Dermis blood vessel endothelial cell (primary cell): ENCODE data around the gene SH3RF3. TPM values are rescaled to one million over a fixed set of nuclear protein-coding genes. Genes with fewer than 3 reads are reported as not detected.
"Not testable (repeated sequence)": the region's sequence is repeated elsewhere in the genome, so short reads cannot be mapped to it uniquely, and the experiment has no call there.

ENCODE experiments used
- DNase-seq: peaks from one replicate; pipeline ENCODE4 v3.0.0; 2010
- total RNA-seq: library from RNA; depleted of rRNA; stranded (reverse); fragments of >200 nt; gene quantifications from 2 replicates; pipeline ENCODE4 v1.2.3, GENCODE V29; 2014

SH3RF3 gene
- 7.7 and 13.5 TPM in 2 replicates for total RNA-seq

DNA sequence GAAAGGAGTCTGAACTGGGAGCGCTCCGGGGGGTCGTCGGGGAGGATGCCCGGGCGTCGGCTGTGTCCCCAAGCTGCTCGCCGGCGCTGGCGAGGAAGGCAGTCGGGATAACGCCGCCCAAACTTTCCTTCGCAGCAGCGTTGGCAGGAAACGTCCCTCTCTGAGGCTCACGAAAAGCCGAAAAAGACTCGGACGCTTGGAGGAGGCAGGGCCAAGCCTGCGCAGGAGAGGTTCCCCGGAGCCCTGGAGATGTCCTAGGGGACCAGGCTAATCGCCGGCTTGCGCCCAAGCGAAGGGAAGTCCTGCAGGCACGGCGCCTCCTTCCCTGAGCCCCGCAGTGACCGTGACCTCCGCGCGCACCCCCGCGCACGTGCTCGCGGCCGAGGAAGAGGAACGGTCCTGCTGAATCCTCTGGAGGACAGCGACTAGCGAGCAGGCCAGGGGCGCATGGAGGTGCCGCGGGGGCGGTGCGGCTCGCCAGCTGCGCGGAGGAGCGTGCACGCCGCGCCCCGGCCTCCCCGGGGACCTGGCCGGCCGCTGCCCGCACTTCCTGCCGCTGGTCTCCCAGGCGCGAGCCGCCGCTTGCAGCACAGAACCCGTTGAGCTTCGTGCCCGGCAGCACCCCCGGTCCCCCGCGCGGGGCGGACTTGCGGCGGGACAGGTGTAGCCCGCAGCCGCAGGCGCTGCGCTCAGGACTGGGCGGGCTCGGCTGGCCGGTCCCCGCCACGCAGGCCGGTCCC is at the start of gene SH3RF3:
SH3RF3 (plus strand) TSS at position 590 of the 740 bp plus-strand sequence.
- DNase-seq, result peak; percentile 58

DNA sequence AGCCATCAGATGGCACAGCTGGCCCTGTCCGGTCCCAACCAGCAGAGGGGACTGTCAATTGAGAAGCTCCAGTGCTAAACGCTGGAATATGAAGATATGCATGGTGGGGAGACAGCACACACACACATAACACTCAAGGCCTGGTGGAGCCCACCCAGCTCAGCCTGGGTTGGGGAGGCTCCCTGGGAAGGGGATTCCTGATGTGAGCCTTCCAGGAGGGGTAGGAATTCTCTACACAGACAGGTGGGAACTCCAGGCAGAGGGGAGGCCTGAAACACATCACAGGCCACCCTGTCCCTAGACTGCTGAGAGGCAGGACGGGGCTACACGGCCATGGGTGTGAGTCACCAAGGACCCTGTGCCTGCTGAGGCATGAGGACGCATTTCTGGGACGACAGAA is 49.4 kb upstream of the SH3RF3 start:
- DNase-seq, result no peak

DNA sequence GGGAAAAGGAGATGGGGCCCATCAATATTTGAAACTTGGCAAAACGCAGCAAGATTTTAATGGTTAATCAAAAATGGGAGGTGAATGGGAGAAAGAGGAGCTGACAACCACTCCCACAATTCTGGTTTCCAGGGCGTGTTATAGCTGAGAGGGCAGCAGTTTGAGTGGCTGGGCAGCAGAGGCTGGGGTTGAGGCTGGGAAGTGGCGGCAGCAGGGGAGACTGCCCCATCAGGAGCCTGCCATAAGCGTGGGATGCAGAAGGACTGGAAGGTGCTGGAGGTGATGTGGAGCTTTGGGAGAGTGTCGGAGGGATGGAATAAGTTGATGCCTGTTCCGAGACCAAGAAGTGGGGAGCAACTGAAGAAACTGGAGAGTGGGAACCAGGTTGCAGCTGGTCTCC is 48.9 kb upstream of the SH3RF3 start:
- DNase-seq, result no peak

DNA sequence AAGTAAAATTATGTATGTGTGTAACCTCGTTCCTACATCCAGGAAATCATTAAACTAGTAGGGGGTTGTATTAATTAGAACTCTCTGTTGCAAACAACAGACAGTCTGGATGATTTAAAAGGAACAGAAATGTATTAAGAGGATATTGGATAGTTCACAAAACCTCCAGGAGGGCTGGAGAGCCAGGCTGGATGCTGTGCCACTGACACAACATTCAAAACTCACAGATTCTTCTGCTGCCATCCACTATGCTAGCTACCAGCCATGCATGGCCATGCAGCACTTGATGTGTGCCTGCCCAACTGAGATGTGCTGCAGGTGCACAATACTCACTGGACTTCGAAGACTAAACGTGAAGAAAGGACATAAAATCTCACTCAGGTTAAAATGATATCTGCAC is 48.2 kb upstream of the SH3RF3 start:
- DNase-seq, result no peak

DNA sequence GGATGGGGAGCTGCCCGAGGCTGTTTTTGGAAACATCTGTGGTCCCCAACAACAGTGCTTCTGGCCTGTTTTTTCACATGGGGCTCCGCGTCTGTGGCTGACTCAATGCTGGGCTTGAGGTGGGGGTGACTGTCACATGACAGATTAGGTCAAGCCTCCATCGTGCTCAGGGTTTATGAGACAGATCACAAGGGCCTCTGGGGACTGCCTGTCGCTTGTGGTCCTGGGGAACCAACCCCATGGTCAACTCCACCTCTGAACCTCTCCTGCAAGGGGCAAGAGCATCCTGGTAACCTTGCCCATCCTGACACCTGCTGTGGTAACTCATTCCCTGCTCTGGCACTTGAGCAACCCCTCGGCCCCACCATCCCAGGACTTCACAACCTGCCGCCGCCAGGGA is 47.6 kb upstream of the SH3RF3 start:
- DNase-seq, result no peak

DNA sequence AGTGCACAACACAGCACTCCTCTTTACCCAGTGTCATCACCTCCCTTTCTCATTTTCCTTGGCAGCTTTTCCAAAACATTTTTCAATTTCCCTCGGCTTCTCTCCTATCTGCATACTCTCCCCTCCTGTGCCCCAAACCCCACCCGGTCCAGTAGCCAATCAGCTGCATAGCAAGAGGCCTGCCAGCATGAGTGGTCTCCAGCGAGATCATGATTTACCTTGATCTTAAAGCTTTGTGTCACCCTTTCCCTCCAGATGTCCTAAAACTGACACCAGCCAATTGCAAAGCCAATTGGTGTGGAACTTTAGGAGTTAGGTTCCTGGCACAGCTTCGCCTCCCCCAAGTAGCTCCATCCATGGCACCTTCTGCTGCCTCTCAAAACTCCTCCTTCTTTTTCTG is 45.2 kb upstream of the SH3RF3 start:
- no peak for DNase-seq

DNA sequence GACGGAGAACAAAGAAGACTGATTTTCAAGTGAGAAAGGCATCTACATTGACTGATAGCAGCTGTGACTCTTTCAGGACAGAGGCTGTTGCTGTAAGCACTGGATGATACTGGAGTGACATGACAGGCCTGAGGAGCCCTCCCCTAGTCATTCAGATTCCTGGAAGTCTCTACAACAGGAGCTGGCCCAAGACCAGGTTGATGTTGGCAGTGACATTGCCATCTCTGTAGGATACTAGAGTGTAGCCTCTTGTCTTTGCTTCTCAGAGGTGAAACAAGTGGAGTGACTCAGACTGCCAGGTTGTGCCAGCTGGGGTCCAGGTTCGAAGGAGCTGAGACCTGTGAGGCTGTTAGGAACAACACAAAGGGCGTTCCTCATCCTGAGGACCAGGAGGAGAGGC is 44.7 kb upstream of the SH3RF3 start:
- no peak for DNase-seq

DNA sequence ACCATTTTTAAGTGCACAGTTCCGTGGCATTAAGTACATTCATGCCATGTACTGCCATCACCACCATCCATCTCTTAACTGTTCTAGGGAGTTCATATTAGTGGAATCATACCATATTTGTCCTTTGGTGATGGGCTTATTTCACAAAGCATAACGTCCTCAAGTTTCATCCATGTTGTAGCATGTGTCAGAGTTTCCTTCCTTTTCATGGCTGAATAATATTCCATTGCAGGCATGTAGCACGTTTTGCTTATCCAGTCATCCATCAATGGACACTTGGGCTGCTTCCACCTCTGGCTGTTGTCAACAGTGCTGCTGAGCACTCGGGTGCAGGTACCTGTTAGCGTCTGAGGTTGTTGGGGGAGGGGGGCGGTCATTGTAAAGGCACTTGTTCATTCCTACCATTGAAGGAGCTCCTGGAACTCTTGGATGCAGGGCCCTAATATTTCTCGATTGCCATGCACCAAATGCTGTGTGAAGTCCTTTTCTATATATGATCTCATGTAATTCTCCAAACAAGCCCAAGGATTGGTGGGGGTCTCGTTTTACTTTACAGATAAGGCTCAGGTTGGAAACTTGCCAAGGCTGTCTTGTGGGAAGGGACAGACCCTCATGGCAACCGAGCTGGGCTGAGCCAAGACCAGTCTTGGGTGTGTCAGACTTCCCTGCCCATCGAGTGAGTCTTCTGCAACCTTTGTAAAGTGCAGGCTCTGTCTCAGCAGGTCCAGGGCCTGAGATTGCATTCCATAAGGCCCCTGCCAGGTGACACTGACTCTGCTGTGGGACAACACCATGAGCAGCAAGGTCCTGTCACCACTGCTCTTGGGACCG is 42.9 kb upstream of the SH3RF3 start:
- DNase-seq, result no peak

DNA sequence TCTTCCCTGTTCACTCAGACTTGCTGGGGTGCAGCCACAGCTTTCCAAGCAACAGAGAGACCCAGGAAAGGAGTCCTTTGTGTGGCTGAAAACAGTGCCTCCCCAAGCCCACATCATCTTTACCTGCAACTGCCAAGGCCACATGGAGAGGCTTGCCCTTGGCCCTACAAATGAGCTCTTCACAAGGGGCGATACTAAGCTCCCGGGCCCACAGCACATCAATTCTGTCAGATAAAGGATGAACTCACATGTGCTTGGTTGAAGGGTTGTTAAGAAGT is 42.3 kb upstream of the SH3RF3 start:
- DNase-seq, result no peak

DNA sequence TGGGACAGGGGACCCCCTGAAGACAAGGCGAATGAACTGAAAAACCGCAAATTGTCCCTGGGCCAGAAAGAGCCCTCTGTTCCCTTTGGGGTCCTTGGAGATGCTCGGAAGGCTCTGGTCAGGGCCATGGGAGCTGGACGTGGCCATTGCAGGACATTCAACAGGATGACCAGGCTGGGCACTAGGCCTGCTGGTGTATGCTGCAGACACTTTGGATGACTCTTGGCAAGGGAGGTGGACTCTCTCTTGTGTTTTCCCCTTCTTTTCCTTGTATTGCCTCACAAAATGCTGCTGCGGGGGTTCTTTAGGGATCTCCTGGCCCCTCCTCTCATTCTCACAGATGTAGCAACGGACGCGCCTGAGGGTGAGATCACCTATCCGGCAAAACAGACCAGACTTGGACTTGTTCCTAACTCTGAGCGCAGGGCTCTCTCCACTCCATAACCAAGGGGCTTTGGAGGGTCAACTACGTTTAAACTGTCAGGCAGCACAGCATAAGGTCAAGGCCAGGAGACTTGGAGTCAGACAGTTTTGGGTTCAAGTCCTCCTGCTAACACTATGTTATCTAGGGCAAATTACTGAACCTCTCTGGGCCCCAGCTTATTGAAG is 41.8 kb upstream of the SH3RF3 start:
- peak; percentile 88 for DNase-seq

DNA sequence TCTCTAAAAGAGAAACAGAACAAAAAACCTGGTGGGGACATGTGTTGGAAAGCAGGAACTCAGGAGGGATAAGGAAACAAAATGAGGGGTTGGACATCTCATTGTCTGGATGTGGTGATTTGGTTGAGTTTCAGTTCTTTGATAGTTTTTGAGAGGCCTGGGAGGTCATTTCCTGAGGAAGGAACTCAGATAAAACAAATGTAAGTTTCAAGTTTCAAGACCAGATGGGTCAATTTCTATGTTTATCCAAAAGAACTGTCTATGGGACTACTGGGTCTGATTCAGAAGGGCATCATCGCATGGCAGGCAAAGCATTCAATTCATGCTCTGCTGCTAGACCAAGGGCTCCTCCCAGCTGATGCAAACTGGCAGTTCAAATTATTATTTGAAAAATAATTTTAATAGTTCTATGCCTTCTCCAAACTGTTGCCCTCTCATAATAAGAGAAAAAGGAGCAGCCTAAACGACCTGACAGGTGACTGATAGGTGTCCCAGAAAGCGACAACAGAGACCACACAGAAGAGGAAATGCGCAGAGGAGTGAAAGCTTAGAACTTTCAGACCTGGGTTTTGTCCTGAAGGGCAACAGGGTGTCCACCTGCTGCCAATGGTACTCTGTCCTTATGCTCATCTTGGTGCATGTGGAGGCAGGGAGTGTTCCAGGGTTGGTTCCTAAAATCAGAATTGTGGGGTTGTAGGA is 39.3 kb upstream of the SH3RF3 start:
- peak; percentile 80 for DNase-seq

DNA sequence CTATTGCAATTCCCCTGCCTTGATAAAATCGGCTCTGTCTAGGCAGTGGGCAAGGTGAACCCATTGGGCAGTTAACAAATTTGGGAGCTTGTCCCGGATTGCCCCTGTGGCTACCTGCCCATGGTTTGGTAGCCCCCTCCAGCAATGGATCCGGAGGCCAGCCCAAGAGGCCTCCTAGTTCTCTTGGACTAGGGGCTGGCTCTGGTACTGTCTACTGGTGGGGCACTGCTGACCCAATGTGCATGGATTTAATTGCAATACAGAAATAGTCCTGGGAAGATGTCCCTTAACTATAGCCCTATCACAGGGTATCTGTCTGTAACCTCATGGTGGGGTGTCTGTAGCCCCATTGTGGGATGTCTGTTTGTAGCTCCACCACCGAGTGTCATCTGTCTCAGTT is 37.5 kb upstream of the SH3RF3 start:
- no peak for DNase-seq

DNA sequence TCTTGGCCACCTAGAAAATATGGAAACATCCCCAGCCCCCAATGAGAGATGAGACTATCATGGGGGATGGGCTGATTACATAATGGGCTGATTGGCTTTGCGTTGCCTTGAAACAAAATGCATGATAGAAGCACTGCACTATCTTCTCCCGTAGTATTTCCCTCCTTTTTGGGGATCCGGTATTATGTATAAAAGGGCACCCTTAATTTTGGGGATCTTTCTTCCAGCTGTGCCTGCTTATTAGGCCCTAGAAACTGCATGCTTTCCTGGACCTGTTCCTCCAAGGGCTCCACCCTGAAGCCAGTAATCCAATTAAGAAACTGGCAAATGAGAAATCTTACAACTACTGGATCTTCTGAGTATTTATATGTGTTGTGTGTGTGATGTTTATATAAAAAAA is 34.9 kb upstream of the SH3RF3 start:
- DNase-seq, result no peak

DNA sequence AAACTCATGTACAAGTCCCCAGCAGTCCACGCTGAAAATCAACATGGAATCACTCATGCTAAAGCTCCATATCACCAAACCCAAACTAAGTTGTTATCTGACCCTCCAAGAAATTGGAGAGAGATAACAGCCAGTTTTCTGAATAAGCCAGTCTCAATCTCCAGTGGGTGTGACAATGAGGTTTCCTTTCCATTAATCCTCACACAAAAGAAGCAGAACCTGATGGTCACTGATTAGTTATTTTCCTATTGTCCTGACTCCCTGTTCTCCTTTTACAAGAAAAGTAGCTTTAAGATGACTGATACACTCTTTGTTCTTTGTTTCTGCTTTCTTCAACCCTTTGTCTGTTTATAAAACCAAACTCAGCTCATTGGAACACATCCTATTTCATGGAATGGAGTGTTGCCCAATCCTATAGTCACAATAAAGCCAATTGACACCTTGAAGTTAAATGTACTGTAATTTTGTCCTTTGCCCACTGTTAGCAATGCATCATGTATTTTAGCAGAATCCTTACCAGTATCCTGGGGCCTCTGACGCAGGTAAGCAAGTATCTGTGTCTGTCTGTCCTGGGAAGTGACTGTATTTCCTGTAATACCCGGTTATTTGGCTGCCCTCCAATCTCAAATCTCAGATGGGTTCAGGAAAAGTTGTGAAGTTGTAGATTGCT is 30.6 kb upstream of the SH3RF3 start:
- DNase-seq, result peak; percentile 90

DNA sequence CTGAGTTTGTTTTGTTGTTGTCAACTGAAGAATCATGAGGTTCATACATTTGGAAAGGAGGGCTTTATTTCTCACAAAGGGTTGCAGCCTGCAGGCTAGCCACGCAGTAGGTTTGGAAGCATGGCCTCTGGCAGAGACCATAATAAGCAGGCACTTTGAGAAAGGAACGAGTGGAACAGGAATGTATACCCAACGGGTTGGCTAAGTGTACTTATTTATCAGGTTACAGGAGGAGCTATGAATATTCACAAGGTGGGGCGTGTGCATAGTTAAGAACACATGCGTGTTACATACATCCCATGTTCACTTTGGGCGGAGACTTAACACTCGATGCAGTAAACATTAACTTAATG is 30.1 kb upstream of the SH3RF3 start:
- no peak for DNase-seq

DNA sequence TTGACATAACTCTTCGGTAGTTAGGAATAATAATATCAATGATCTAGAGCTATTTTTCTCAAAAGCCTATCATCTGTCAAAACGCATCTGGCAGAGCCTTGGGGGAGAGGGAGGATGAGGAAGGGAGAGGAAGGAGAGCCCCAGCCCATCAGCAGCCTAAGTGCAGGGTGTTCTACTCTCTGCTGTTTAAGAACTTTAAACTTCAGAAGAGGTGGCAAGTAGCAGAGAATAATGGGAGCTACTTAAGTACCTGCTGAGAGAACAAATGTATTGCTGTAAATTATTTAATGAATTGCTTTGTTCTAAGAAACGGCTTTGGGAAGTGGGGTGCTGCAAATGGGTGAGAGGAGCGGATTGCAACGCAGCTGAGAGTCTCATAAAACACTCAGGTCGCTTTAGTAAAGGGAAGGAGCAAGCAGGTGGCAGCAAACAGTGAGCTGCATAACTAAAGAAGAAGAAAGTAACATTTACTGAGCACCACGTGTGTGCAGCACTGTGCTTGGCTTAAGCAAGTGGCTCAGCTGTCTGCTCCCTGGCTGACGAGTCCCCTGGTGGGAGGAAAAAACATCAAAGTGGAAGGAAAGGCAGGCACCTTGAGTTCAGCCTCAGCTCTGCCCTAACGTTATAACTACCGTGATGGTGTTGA is 26.3 kb upstream of the SH3RF3 start:
- peak; percentile 36 for DNase-seq

DNA sequence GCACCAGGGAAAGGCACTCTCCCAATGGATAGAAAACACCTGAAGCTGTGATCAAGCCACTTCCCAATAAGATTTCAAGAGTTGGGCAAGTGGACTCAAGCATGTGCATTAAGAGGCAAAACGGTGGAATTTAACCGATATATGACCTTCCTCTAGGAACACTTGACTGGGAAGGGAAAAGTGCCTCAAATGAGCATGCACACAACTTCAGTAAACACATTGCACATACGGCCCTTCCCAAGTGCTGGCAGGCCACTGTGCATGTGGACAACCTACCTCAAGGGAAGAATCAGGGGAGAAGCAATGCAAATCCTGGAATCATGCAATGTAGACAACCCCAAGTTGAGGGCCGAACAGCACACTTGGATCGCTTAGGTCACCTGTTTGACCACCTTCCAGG is 23.9 kb upstream of the SH3RF3 start:
- DNase-seq, result no peak

DNA sequence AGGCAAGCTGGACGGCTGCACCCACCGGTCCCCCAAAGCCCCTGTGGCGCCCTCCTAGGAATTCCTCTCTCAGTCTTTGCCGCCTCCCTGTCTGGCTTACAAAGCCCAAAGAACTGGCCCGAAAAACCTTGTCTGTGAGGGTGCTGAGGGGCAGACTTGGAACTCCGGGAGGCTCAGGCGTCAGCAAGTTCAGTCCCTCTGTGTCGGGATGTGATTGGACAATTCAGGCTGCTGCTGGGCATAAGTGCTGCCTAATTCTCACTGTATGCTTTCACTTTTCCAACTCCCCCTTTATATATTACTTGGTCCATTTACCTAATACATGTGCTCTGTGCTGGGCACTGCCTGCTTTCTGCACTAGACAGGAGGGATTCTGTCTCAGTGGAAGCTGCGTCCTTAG is 20.3 kb upstream of the SH3RF3 start:
- no peak for DNase-seq

DNA sequence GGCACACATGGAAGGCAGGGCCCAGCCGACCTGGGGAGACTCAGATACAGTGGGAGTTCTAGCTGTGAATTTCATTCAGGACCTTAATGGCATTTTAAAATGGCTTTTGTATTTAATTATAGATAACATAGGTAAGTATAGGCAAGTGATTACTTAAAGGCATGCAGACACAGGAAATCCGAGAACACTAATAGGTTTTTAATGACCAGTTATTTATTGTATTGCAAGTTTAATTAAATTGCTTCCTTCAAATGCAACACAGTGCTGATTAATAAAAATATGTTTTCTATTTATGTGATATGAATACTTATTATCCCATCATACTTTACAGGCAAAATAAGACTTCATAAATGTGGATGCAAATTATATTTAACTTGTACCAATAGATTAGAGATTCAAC is 19.7 kb upstream of the SH3RF3 start:
- DNase-seq, result no peak

DNA sequence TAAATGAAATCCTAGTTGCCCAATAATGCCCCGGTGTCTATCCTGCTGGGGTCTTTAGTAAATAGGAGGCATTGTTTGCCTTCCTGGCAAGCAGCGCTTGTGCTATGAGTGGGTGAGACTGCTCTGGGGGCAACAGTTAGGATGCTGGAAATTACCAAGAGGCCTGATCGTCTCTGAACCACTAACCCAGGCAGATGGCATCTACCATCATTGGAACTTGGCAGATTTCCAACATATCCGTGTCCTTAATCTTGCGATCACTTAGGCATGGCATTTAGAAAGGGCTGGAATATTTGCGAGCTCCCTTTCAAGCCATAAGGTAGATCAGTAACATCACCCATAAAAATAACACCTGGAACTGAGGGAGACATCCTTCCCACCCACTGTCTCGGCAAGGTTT is 18.8 kb upstream of the SH3RF3 start:
- no peak for DNase-seq

DNA sequence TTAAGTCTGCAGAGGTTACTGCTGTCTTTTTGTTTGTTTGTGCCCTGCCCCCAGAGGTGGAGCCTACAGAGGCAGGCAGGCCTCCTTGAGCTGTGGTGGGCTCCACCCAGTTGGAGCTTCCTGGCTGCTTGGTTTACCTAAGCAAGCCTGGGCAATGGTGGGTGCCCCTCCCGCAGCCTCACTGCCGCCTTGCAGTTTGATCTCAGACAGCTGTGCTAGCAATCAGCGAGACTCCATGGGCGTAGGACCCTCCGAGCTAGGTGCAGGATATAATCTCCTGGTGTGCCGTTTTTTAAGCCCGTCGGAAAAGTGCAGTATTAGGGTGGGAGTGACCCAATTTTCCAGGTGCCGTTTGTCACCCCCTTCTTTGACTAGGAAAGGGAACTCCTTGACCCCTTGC is 11.8 kb upstream of the SH3RF3 start:
- DNase-seq, result not testable (repeated sequence)

DNA sequence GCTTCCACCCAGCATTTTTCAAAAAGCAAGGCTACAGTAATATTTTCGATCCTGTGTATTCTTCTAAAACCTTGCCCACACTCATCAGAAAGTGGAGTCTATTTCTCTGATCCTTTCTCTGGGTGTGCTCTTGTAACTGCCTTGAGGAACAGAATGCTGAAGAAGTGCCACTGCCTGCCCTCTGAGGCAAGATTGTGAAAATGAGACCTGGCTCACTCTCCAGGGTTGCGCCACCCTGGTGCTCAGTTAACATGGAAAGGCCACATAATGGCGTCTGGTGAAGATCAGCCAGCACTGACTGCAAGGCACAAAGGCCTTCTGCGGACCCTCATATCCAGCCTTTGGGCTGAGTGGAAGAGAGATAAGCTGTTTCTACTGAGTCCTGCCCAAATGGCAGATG is 11.2 kb upstream of the SH3RF3 start:
- DNase-seq, result no peak
